Right cardiac atrium (tissue), 5 donors: ENCODE measurements around the gene HRH2. TPM values are rescaled to one million over a fixed set of nuclear protein-coding genes. Genes with fewer than 3 reads are reported as not detected.

Experiments used
- ATAC-seq, 2 donors: fragments of 200-7000 bp; cut with Tn5 transposase; one replicate each; pipeline versions ENCODE4 v1.8.0 to v1.9.1; 2020; ENCODE audit warnings: moderate library complexity in 2 of 2, mild to moderate bottlenecking in 1 of 2
- DNase-seq, 3 donors: peaks; one replicate each; pipeline ENCODE4 v3.0.0-alpha.2; 2020
- H3K27ac ChIP-seq: one replicate; pipeline ENCODE4 v1.5.1; 2013; ENCODE audit warnings: mild to moderate bottlenecking, low read length, control low read depth, moderate library complexity
- H3K27me3 ChIP-seq: one replicate; pipeline ENCODE4 v1.6.1; 2013; ENCODE audit not compliant: control insufficient read depth, insufficient read depth
- H3K4me1 ChIP-seq: one replicate; pipeline ENCODE4 v1.6.1; 2013; ENCODE audit warnings: low read length; ENCODE audit not compliant: control insufficient read depth, insufficient read depth
- H3K4me3 ChIP-seq: one replicate; pipeline ENCODE4 v1.5.1; 2013; ENCODE audit warnings: low read length, control low read depth
- H3K9me3 ChIP-seq: one replicate; pipeline ENCODE4 v1.6.1; 2013; ENCODE audit warnings: low read length; ENCODE audit not compliant: control insufficient read depth
- WGBS: extraction: QIAGEN DNeasy Blood & Tissue Kit; methylation state at CpG from one replicate; pipeline ENCODE4 v1.1.7; 2013; 5-methylcytosine and 5-hydroxymethylcytosine counted together
- intact Hi-C, 4 donors: fragments of 100-400 bp; cut with DNase I; formaldehyde crosslinking; loops; one replicate each; pipeline versions ENCODE4 v1.11.0 to v1.14.0; 2022 to 2023
- polyA plus RNA-seq: library from polyadenylated mRNA; stranded (reverse); fragments of 200-250 nt; gene quantifications from one replicate; pipeline ENCODE4 v1.2.3, GENCODE V29; 2013
- total RNA-seq, 4 donors: library from RNA; stranded (reverse); fragmentation: NEBNext Ultra II Directional; extraction: Animal tissue kit (Norgen Biotek cat#: 25700); gene quantifications; one replicate each; pipeline ENCODE4 v1.2.1, GENCODE V29; 2021
- donor health status: healthy with polysubstance abuse.
- donor health status: DM: no; HTN: yes; CAD: no.
- donor health status: DM: no; HTN: no; CAD: no.
- donor health status: DM: no; HTN: yes; CAD: no; lungs with severe emphysema.
- donor health status: DM: yes; HTN: yes; CAD: no.

The HRH2 gene
- total and polyA plus RNA-seq, 5 donors = 18.6 to 37.5 (median 31.2) TPM

DNA sequence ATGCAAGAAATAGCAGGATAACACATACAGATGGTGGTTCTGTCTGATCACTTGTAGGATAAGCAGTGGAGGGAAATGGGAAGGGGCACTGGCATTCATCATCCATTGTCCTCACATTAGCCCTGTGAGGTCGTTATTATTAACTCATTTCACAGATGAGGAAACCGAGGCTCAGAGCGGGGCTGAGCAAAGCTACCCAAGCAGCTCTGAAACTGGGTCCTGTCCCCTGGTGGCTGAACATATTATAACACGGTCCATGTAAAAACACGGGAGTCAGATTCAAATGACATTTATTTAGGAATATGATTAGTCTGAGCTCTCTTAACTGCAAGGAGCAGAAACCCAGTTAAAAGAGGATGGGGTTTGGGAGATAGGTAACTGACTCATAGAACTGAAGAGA is 43.1 kb downstream of the HRH2 start:
- ATAC-seq = no peak
- Histone ChIP-seq H3K4me3 (no peak overlapping the region), H3K27me3 (no peaks in the 10 kb centered on the region), H3K9me3 (no peaks in the 10 kb centered on the region), H3K4me1 (no peaks in the 10 kb centered on the region), H3K27ac (no peak overlapping the region)
- 83% methylated on average over 5 of the region's 5 CpGs for WGBS
- no peak for DNase-seq
- intact Hi-C loops = no loop called here

DNA sequence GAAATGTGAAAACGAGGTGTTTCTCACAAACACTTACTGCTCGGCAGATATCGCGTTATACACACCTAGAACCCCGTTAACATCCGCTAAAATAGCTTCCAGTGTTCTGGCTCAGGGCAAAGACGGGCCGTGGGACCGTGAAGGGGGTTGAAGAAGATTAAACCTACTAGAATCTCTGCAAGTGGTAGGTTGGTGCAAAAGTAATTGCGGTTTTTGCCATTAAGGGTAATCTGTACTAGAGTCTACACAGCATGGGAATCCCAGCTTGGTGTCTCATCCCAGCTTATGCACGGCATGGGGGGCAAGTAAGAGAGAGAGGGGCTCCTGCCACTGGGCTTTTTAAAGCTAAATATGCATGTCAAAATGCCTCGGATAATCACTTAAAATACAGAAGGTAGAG is 43.9 kb downstream of the HRH2 start:
- H3K27ac ChIP-seq = no peak overlapping the region
- H3K4me1 ChIP-seq = no peaks in the 10 kb centered on the region
- intact Hi-C loops = no loop called here
- no peak overlapping the region for H3K4me3 ChIP-seq
- DNase-seq = no peak
- H3K9me3 ChIP-seq = no peaks in the 10 kb centered on the region
- H3K27me3 ChIP-seq = no peaks in the 10 kb centered on the region
- ATAC-seq = no peak
- WGBS = 87% methylated on average over 12 of the region's 12 CpGs

DNA sequence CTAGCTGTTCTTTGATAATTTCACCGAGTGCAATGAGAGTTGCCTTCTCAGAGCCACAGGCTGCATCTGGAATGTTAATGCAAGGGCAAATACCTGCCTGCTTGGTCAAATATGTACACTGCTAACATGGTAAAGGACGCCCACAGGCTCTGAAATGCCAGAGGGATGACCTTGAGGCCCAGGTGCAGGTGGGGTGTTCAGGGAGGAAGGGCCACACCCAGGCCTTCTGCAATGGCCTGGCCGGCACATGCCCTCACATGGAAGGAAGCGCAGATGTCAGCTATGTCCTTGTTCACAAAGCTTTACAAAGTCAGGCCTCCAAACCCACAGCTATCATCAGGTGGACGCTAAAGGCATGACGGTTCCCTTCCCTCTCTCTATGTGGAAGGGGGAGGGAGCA is 48.6 kb downstream of the HRH2 start:
- no peak for ATAC-seq
- no peak for DNase-seq
- no peaks in the 10 kb centered on the region for H3K4me1 ChIP-seq
- intact Hi-C loops = no loop called here
- H3K27ac ChIP-seq = no peak overlapping the region
- no peak overlapping the region for H3K4me3 ChIP-seq
- H3K27me3 ChIP-seq = no peaks in the 10 kb centered on the region
- WGBS = 67% methylated on average over 6 of the region's 6 CpGs
- H3K9me3 ChIP-seq = no peaks in the 10 kb centered on the region

DNA sequence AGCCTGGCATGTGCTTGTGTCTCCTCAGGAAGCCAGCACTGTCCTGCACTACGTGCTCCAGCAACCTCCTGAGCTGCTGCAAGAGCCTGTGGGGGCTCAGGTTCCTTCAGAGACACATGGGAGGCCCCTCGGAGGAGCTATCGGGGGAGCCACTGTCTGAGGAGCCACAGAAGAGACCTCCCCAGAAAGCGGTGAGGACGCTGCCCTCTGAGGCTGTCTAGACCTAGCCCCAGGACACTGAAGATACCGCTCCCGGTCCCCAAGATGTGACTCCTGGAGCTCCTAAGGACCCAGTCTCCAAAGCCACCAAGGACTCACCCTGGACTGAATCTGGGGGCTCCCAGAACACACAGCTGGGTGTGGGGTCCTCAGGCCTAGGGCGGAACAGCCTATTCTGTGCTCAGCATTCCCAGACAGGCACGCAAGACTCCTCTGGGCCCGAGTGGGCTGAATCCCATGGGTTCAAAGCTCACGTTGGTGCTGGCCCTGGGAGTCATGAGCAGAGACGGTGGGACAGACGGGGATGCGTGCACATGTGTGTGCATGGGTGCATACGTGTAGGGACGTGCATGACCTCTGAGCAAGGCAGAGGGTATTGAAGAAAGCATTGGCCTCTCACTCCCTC is 50.0 kb downstream of the HRH2 start:
- H3K27me3 ChIP-seq = no peaks in the 10 kb centered on the region
- no peak for ATAC-seq
- H3K27ac ChIP-seq = no peak overlapping the region
- no peak overlapping the region for H3K4me3 ChIP-seq
- no peaks in the 10 kb centered on the region for H3K9me3 ChIP-seq
- intact Hi-C loops = no loop called here
- 92% methylated on average over 16 of the region's 16 CpGs for WGBS
- DNase-seq = no peak
- H3K4me1 ChIP-seq = peaks cover 2% of the 10 kb centered on the region

DNA sequence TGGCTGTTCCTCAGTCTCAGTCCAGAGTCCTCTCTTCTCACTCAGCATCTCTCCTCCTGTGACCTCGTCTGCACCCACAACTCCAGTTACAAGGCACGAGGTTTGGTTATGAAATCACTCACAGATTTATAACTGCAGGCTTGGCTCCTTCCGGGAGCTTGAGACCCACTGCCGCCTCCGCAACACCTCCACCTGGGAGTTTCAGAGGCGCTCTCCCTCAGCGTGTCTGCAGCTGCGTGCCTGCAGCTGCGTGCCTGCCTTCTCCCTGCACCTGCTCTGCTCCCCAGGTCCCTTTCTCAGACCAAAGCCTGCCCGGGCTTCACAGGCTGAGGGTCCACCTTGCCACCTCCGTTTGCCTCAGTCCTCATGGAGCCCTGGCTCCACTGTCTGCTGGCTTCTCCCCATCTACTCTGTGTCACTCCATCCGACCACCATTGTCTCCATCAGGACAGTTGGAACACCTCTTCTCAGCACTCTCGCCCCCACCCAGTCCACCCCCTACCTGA is 51.5 kb downstream of the HRH2 start:
- intact Hi-C loops = no loop called here
- H3K27me3 ChIP-seq = no peaks in the 10 kb centered on the region
- peak in 1 of 3 donors; percentile 26 for DNase-seq
- H3K27ac ChIP-seq = no peak overlapping the region
- peaks cover 3% of the 10 kb centered on the region for H3K4me1 ChIP-seq
- H3K9me3 ChIP-seq = no peaks in the 10 kb centered on the region
- H3K4me3 ChIP-seq = no peak overlapping the region
- peak in 1 of 2 donors; percentile 31 for ATAC-seq
- WGBS = 77% methylated on average over 13 of the region's 13 CpGs

DNA sequence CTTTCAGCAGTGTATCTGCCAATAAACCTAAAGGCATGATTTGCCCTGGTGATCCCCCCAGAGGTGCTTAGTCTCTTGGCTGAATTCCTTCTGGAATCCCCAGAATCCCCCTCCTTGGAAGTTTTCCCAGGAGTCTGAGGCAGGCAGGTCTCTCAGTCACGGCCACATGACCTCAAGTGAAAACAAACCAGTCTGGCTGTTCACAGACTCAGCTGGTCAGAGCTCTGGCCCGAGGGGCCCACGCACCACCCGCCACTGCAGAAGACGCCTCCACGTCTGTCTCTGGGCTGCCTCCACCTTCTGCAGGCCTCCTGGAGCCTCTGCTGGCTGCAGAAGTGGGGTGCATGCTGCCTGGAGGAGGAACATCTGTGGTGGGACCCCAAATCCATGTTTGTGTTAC is 52.5 kb downstream of the HRH2 start:
- intact Hi-C loops = loop anchor here in 1 of 4 donors (5.0 kb wide), 1 partner anchor 168 kb away; no protein-coding TSS in a partner anchor
- no peak for ATAC-seq
- no peak overlapping the region for H3K27ac ChIP-seq

DNA sequence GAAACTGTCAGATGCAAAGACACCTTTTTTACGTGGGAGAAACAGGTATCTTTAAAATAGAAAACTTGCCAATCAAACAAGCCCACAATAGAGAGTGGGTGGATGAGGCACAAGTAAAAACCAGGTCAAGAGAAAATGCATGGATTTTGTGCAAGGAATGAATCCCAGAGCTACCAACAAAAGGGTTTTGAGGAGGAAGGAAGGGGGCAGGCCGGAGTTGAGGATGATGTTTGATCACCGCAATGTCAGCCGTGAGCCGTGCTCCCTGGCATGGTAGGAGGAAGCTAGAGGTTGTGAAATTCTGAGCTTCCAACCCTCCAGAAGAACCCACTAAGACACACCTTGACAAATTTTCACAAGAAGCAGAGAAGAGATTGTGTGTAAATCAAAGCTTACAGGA is 53.2 kb downstream of the HRH2 start:
- 81% methylated on average over 5 of the region's 5 CpGs for WGBS
- Histone ChIP-seq H3K27ac (no peak overlapping the region), H3K4me3 (no peak overlapping the region), H3K27me3 (no peaks in the 10 kb centered on the region), H3K9me3 (no peaks in the 10 kb centered on the region), H3K4me1 (peaks cover 3% of the 10 kb centered on the region)
- intact Hi-C loops = loop anchor here in 1 of 4 donors (5.0 kb wide), 1 partner anchor 169 kb away; no protein-coding TSS in a partner anchor
- ATAC-seq (no peak), DNase-seq (no peak)

More for the DNA sequence above, 52.5 kb downstream of the HRH2 start:
- 56% methylated on average over 6 of the region's 6 CpGs for WGBS
- peak in 1 of 3 donors; percentile 44 for DNase-seq
- Histone ChIP-seq H3K27me3 (no peaks in the 10 kb centered on the region), H3K4me1 (peaks cover 3% of the 10 kb centered on the region), H3K4me3 (no peak overlapping the region), H3K9me3 (no peaks in the 10 kb centered on the region)

DNA sequence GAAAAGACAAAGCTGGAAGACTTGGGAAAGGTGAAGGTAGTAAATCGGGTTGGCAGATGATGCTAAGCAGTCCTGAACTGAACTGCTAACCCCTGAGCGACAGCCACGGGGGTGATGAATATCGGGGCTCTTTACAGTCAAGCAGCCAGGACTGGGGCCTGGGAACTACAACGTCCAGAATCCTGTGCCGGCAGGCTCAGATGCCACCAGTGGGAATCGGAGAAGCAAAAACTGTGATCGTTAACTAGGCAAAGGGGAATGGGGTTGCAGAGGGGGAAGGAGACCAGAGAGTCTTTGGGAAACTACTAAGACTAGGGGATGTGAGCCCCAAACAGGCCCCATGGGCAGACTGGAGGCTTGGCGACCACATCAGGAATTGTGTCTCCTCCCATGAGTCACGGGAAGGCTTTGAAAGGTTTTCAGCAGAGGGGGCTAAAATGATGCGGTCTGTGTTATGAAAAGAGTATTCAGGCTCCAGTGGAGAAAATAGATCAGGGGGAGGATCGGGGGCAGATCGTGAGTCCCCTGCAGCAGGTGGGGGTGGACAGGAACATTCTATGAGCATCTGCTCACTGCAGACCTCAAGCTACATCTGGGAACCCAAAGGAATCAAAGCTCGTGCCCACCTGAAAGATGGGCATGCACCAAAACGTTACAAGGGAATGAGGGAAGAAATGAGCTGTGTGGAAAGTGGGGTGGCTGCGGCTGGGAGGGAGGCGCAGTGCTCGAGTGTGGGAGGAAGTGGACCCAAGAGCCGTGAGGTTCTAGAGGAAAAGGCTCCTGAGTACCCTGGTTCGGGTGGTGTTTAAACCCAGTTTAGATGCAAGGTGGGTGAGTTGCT is 53.8 kb downstream of the HRH2 start:
- intact Hi-C loops = loop anchor here in 1 of 4 donors (5.0 kb wide), 1 partner anchor 169 kb away; no protein-coding TSS in a partner anchor
- Histone ChIP-seq H3K27me3 (no peaks in the 10 kb centered on the region), H3K4me1 (peaks cover 3% of the 10 kb centered on the region), H3K4me3 (no peak overlapping the region), H3K27ac (no peak overlapping the region), H3K9me3 (no peaks in the 10 kb centered on the region)
- DNase-seq = no peak
- 87% methylated on average over 20 of the region's 20 CpGs for WGBS
- ATAC-seq = no peak

DNA sequence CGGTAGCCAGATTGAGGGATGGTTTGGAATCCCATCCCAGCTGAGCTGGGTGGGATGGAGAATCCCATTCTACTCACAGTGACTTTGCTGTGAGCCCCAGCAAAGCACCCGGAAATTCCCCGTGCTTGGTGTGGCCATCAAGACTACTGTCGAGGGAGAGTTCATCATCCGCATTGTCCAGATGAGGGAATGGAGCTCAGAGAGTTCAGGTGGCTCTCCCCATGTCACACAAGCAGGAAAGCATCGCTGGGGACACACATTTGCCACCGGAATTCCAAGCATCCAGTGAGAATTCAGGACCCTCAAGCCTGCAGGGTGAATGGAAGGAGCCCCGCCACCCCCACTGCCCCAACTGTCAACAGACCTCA is 54.4 kb downstream of the HRH2 start:
- H3K27ac ChIP-seq = no peak overlapping the region
- DNase-seq = no peak
- H3K4me3 ChIP-seq = no peak overlapping the region
- no peaks in the 10 kb centered on the region for H3K27me3 ChIP-seq
- peaks cover 3% of the 10 kb centered on the region for H3K4me1 ChIP-seq
- H3K9me3 ChIP-seq = no peaks in the 10 kb centered on the region
- WGBS = 79% methylated on average over 8 of the region's 8 CpGs
- intact Hi-C loops = loop anchor here in 1 of 4 donors (5.0 kb wide), 1 partner anchor 170 kb away; no protein-coding TSS in a partner anchor
- no peak for ATAC-seq

DNA sequence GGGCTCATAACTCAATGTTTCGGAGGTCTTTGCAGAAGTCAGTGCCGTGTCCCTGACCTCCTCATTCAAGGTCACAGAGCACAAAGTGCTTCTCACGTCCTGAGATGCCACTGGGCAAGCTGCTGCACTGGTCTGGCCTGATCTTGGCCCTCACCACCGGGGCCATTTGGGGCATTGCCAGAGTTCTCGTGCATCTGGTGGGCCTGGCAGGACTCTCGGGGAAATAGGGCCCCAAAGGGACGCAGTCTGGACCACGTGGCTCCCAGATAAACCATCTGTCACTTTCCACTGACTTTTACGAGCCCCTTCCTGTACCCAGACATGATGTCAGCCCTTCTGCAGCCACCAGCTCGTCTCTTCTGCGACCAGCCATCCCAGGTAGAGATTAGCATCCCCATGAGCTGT is 54.8 kb downstream of the HRH2 start:
- DNase-seq = peak in 1 of 3 donors; percentile 22
- H3K27me3 ChIP-seq = no peaks in the 10 kb centered on the region
- peaks cover 3% of the 10 kb centered on the region for H3K4me1 ChIP-seq
- intact Hi-C loops = loop anchor here in 1 of 4 donors (5.0 kb wide), 1 partner anchor 170 kb away; no protein-coding TSS in a partner anchor
- H3K27ac ChIP-seq = no peak overlapping the region
- no peak overlapping the region for H3K4me3 ChIP-seq
- ATAC-seq = no peak
- WGBS = 18% methylated on average over 11 of the region's 11 CpGs
- H3K9me3 ChIP-seq = no peaks in the 10 kb centered on the region

DNA sequence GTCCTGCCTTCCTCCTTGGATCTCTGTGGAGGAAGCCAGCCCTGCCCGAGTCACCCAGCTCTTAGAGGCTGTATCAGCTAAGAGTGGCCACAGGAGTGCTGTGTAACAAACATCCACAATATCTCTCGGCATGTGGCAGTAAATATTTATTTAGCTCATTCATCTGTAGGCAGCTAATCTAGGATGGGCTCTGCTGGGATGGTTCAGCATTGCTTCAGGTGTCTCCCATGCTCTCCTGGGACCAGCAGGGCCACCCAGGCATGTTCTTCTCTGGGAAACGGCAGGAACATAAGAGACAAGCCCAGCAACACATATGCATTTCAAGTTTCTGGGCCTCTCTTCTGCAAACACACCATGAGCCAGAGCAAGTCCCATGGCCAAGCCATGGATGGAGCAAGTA is 56.1 kb downstream of the HRH2 start:
- DNase-seq = no peak
- no peak for ATAC-seq
- intact Hi-C loops = loop anchor here in 1 of 4 donors (5.0 kb wide), 1 partner anchor 172 kb away; no protein-coding TSS in a partner anchor
- no peak overlapping the region for H3K27ac ChIP-seq
- H3K4me1 ChIP-seq = peaks cover 3% of the 10 kb centered on the region
- 86% methylated on average over 3 of the region's 3 CpGs for WGBS
- no peaks in the 10 kb centered on the region for H3K27me3 ChIP-seq
- H3K4me3 ChIP-seq = no peak overlapping the region
- H3K9me3 ChIP-seq = no peaks in the 10 kb centered on the region
